Transverse colon (tissue), 4 donors: ENCODE results near the gene CHST11. TPM values are rescaled to one million over a fixed set of nuclear protein-coding genes. Genes with fewer than 3 reads are reported as not detected.

ENCODE experiments used
- DNase-seq: peaks from one replicate; pipeline ENCODE4 v3.0.0-alpha.2; 2019
- H3K27ac ChIP-seq, 4 donors: fragments of 200-600 bp; sonication (generic); 2 replicates each; pipeline ENCODE4 v1.5.1; 2016 to 2018; ENCODE audit warnings: inconsistent platforms in 4 of 4
- H3K27me3 ChIP-seq: fragments of 200-600 bp; sonication (generic); 2 replicates; pipeline ENCODE4 v1.5.1; 2017; ENCODE audit warnings: inconsistent platforms
- H3K36me3 ChIP-seq, 4 donors: fragments of 200-600 bp; sonication (generic); 2 replicates each; pipeline ENCODE4 v1.5.1; 2017 to 2019; ENCODE audit warnings: inconsistent platforms in 4 of 4
- H3K4me1 ChIP-seq, 4 donors: fragments of 200-600 bp; sonication (generic); 2 replicates each; pipeline ENCODE4 v1.5.1; 2017 to 2020; ENCODE audit warnings: inconsistent platforms in 4 of 4
- H3K4me3 ChIP-seq, 4 donors: fragments of 200-600 bp; sonication (generic); 1 replicate in 1 of 4; 2 replicates in 3 of 4; pipeline versions ENCODE4 v1.5.1 to v1.6.1; 2017 to 2019; ENCODE audit warnings: inconsistent platforms in 4 of 4
- H3K9me3 ChIP-seq, 2 donors: fragments of 200-600 bp; sonication (generic); 2 replicates each; pipeline ENCODE4 v1.5.1; 2017 to 2019; ENCODE audit warnings: inconsistent platforms in 2 of 2
- CTCF ChIP-seq, 5 experiments: fragments of 200-600 bp in 3 of 5; fragments of 450-650 bp in 2 of 5; sonication (generic) in 3 of 5; IDR thresholded peaks; 1 replicate in 2 of 5; 2 replicates in 3 of 5; pipeline ENCODE4 v1.5.1; 2016 to 2017; ENCODE audit warnings: antibody characterized with exemption in 5 of 5, inconsistent platforms in 3 of 5, mild to moderate bottlenecking in 2 of 5, moderate library complexity in 1 of 5
- EP300 ChIP-seq: sonication (generic); formaldehyde crosslinking; IDR thresholded peaks from one replicate; pipeline ENCODE4 v1.6.1; 2017; ENCODE audit warnings: antibody characterized with exemption, low read depth
- POLR2A ChIP-seq: fragments of 450-650 bp; IDR thresholded peaks from one replicate; pipeline ENCODE4 v1.6.1; 2016; ENCODE audit warnings: antibody characterized with exemption, mild to moderate bottlenecking, moderate library complexity
- POLR2AphosphoS5 ChIP-seq, 3 donors: sonication (generic); formaldehyde crosslinking; IDR thresholded peaks; one replicate each; pipeline ENCODE4 v1.6.1; 2016; ENCODE audit warnings: antibody characterized with exemption in 3 of 3
- WGBS, 2 donors: methylation state at CpG; one replicate each; pipeline ENCODE4 v1.1.5; 2018; ENCODE audit warnings: low coverage in 1 of 2; 5-methylcytosine and 5-hydroxymethylcytosine counted together
- in situ Hi-C, 4 donors: fragments of 200-750 bp; cut with MboI; loops; one replicate each; pipeline versions ENCODE4 v1.15.0 to v1.15.1; 2017; ENCODE audit warnings: low sequenced_read_pairs in 3 of 4, low pct_ligation_motif_present in 1 of 4, low pct_unique_long_range_greater_than_20kb in 1 of 4
- intact Hi-C: fragments of 100-400 bp; cut with DNase I; formaldehyde crosslinking; loops from one replicate; pipeline ENCODE4 v1.15.1; 2023; ENCODE audit warnings: low total_unique reads
- total RNA-seq, 4 donors: library from RNA; depleted of rRNA; stranded (reverse); fragments of >200 nt; gene quantifications; one replicate each; pipeline ENCODE4 v1.1.0, GENCODE V29; 2016

CHST11 gene
- total RNA-seq, 4 donors from 2014 or later: 4.2 to 123 (median 31.5) TPM

DNA sequence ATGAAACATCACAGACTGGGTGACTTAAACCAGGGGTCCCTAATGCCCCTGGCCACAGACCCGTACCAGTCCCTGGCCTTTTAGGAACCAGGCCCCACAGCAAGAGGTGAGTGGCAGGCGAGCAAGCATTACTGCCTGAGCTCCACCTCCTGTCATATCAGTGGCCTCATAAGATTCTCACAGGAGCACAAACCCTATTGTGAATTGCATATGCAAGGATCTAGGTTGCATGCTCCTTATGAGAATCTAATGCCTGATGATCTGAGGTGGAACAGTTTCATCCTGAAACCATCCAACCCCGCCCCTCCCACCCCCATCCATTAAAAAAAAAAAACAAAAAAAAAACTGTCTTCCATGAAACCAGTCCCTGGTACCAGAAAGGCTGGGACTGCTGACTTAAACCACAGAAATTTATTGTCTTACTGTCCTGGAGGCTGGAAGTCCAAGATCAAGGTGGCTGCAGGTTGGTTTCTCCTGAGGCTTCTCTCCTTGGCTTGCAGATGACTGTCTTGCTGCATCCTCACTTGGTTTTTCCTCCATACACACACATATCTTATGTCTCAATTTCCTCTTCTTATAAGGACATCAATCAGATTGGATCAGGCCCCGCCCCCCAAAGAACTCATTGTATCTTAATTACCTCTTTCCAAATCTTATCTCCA lies 235.9 kb downstream of the CHST11 start:
- Histone ChIP-seq H3K4me1 (peaks cover 0 to 3% (median 0%) of the 10 kb centered on the region in 4 donors), H3K27ac (no peak overlapping the region), H3K4me3 (no peak overlapping the region), H3K27me3 (no peaks in the 10 kb centered on the region), H3K9me3 (no peaks in the 10 kb centered on the region), H3K36me3 (no peaks in the 10 kb centered on the region)
- WGBS, 2 donors: 90% methylated on average over 4 of the region's 4 CpGs; no CpG with 5 or more reads in 1 of the 2 donors
- DNase-seq: no peak
- TF ChIP-seq POLR2A: no peak
- TF ChIP-seq POLR2AphosphoS5 (IDR thresholded peaks at IDR 0.05): no peak
- TF ChIP-seq EP300: no peak
- TF ChIP-seq CTCF (IDR thresholded peaks at IDR 0.05): no peak
- in situ Hi-C loops (no loop called here), intact Hi-C loops (no loop called here)

GRCh38 chr12:104693493-104693892 lies 236.7 kb downstream of the CHST11 start:
- TF ChIP-seq CTCF (IDR thresholded peaks at IDR 0.05): no peak
- TF ChIP-seq EP300: no peak
- no peak for TF ChIP-seq POLR2AphosphoS5 (IDR thresholded peaks at IDR 0.05)
- TF ChIP-seq POLR2A: no peak
- no peaks in the 10 kb centered on the region for H3K27me3 ChIP-seq
- intact Hi-C loops: no loop called here
- no peak overlapping the region for H3K4me3 ChIP-seq
- H3K9me3 ChIP-seq: no peaks in the 10 kb centered on the region
- in situ Hi-C loops: no loop called here
- peaks cover 0 to 3% (median 0%) of the 10 kb centered on the region in 4 donors for H3K4me1 ChIP-seq
- H3K36me3 ChIP-seq: no peaks in the 10 kb centered on the region
- DNase-seq: no peak
- WGBS, 2 donors: 80 to 96% methylated on average over 1 to 3 of the region's 3 CpGs
- no peak overlapping the region for H3K27ac ChIP-seq

DNA sequence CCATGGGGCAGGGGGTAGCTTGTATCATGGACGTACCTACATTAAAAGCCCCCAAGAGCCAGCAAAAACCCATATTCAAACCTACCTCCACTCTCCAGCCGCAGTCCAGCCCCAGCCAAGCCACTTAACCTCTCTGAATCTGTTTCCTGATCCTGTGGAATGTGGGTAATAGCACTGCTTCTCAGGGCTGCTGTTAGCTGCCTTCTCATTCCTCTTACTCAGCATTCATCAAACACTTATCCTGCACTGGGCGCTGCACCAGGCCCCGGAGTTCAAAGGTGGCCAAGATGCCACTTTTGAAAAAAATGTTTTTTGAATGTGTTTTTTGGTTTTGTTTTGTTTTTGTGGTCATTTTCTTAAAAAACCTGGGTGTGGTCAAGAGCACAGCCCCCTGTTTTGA lies 237.4 kb downstream of the CHST11 start:
- TF ChIP-seq POLR2AphosphoS5 (IDR thresholded peaks at IDR 0.05) (no peak), EP300 (no peak), POLR2A (no peak), CTCF (IDR thresholded peaks at IDR 0.05) (no peak)
- Histone ChIP-seq H3K36me3 (no peaks in the 10 kb centered on the region), H3K9me3 (no peaks in the 10 kb centered on the region), H3K4me3 (no peak overlapping the region), H3K27me3 (no peaks in the 10 kb centered on the region), H3K27ac (no peak overlapping the region), H3K4me1 (peaks cover 0 to 3% (median 0%) of the 10 kb centered on the region in 4 donors)
- WGBS, 2 donors: 89 to 90% methylated on average over 3 to 4 of the region's 4 CpGs
- intact Hi-C loops (no loop called here), in situ Hi-C loops (no loop called here)
- DNase-seq: no peak

- Histone ChIP-seq H3K27me3 (no peaks in the 10 kb centered on the region), H3K4me1 (peaks cover 0 to 3% (median 0%) of the 10 kb centered on the region in 4 donors), H3K27ac (no peak overlapping the region), H3K36me3 (no peaks in the 10 kb centered on the region), H3K9me3 (no peaks in the 10 kb centered on the region), H3K4me3 (no peak overlapping the region)
- 63 to 80% methylated on average over 2 to 7 of the region's 7 CpGs for WGBS, 2 donors
- in situ Hi-C loops (no loop called here), intact Hi-C loops (no loop called here)
- TF ChIP-seq POLR2A (no peak), EP300 (no peak), POLR2AphosphoS5 (IDR thresholded peaks at IDR 0.05) (no peak), CTCF (IDR thresholded peaks at IDR 0.05) (no peak)
- no peak for DNase-seq
Measured at GRCh38 chr12:104694711-104695110, 238.0 kb downstream of the CHST11 start.
